ENCODE results near the gene KIAA1217.

Gene KIAA1217

GRCh38 chr10:24208661-24209431 is at the start of gene KIAA1217:
Gene KIAA1217, plus strand, starts transcription at chr10:24209138. Its CDS starts 56 bp downstream, at chr10:24209194.
- peak; percentile 73 for DNase-seq

GRCh38 chr10:24162206-24162985 is 46.5 kb upstream of the KIAA1217 start:
- DNase-seq: no peak

- no peak for DNase-seq
Measured at GRCh38 chr10:24163485-24163884, 45.5 kb upstream of the KIAA1217 start.

DNA sequence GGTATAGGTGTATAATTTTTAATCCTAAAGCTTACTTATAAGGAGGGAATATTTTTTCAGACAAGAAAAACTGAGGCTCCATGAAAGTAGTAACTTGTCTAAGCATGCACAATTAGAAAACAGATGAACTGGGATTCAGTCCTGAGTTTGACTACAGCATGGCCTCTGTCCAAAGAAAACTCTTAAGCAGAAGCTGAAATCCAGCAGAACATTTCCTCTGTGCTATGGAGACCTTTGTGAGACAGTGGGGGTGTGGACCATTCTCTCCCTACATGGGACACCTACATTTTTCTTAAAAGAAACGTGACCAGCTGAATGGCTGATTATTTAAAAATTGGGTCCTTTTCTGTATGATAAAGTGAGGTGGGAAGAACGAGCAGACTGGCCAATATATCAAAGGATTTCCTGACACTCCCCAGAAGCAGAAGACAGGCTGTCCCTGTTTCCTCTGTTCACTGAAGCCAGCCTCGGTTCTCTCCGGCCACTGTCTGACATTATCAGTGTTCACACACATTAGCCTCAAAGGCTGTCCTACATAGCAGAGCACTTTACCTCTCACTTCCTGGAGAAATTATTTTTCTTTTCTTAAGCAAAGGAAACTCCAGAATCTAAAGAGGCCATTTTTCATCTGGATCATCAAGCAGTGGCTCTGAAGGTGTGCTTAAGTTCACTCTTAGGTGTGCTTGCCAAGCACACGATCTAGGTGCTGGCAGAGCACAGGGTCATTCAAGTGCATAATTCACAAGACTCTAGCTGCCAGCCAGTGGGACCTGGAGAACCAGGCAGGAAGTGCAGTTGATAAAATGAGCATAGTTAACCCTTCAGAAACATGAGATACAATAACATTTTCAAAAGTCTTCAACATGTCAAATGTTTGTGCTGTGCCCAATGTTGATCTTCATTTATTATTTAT is 40.4 kb upstream of the KIAA1217 start:
- no peak for DNase-seq

DNA sequence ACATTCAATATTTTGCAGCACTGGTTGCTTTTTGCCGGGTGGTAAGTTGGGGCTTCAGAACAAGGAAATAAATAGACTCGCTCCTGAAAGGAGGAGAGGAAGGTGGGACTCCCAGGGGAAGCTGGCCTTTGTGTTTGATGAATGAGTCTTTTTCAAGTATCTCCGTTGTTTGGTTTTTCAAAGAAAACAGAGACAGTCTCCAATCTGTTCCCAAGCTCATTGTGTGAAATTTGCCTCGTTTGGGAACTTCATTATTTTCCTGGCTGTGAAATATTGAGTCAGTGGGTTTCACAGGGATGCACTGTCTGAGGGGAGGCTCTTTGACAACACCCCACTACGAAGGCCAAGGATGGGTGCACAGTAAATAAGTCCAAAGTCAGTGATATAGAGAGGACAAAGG is 38.7 kb upstream of the KIAA1217 start:
- DNase-seq: no peak

DNA sequence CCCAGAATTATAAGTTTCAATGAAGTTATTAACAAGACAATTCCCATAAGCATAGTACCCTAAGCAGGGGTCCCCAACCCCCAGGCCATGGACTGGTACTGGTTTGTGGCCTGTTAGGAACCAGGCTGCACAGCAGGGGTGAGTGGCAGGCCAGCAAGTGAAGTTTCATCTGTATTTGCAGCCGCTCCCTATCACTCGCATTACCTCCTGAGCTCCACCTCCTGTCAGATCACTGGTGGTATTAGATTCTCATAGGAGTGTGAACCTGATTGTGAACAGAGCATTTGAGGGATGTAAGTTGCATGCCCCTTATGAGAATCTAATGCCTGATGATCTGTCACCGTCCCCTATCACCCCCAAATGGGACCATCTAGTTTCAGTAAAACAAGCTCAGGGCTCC is 36.0 kb upstream of the KIAA1217 start:
- no peak for DNase-seq

- no peak for DNase-seq
Measured at GRCh38 chr10:24174014-24174413, 34.9 kb upstream of the KIAA1217 start.

- no peak for DNase-seq
Measured at GRCh38 chr10:24176658-24177057, 32.3 kb upstream of the KIAA1217 start.

GRCh38 chr10:24177636-24178035 is 31.3 kb upstream of the KIAA1217 start:
- no peak for DNase-seq

DNA sequence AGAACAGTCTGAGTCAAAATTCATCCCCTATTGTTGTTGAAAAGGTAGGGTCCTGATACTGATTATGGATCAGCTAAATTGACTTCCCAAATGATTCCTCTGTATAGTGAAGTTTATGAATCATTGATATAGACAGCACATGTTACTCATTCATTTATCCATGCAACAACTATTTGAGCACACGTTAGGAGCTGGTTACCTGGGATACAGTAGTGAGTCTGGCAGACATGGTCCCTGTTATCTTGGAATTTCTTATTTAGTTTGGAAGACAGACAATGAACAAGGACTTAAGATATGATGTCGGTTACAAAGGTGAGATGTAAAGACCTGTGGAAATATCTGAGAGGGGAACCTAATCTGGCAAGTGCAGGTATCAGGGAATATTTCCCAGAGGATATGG is 28.0 kb upstream of the KIAA1217 start:
- DNase-seq: no peak

- DNase-seq: no peak
Measured at GRCh38 chr10:24184455-24184854, 24.5 kb upstream of the KIAA1217 start.

GRCh38 chr10:24193330-24193729 is 15.6 kb upstream of the KIAA1217 start:
- DNase-seq: no peak

DNA sequence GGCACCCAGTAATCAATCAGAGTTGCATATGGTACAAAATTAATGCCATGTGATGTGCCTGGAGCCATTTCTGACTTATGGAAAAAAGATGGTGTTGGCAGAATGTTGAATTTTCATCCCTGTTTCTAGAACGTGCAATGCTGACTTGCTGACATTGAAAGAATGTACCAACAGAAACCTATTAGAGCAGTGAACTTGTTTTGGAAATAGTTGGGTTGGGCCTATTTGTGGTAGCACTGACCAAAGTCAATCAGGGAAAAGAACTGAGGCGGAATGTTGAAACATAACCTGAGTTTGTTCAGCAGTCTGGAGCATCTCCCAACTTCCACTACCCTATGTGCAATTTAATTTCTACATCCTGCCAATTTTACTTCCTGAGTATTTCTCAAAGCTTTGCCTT is 11.7 kb upstream of the KIAA1217 start:
- DNase-seq: no peak

DNA sequence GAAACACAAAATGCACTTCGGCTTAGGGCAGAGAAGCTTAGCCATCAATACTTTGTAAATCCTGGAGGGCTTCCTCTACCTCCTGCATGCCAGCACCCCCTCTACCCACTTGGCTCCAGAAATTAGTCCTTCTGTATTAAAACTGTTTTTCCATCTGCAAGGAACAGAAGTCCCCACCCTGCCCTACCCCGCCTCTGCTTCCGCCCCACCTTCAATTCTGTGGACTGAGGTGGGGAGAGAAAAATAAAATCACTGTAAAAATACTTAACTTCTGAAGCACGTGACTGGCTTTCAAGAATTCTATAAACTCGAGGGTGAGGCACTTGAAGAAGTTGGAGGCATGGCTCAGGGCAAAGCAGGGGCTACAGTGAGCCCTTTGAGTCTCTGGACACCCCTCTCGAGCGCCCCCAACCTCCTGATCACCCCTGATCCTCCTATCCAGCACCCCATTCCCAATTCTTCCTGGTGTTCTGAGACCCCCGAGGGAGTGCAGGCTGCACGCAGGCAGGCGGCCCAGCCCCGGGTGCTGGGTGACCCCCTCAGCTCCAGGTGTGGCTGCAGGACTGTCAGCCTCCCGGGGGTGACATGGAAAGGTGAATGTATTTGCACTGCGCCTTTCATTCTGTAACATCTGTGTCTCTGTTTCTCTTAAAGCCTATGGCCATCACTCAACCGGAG is 7.3 kb upstream of the KIAA1217 start:
- DNase-seq: no peak

DNA sequence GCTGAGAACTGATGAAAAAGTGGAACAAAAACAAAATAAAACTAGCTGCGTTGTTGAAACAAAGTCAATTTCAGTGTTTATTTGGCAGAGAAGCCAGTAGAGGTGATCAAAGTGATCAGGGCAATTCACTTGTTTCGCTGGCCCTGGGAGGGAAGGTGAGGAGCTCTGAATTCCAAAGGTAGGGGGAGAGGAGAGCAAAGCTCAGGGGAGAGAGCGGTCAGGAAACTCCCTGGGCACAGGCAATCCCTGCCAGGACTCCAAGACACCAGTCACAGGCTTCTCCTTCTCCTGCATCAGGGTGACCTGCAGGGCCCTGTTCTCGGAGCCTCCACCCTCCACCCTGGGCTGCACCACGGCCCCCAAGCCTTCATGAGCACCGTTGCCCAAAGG is 6.8 kb upstream of the KIAA1217 start:
- DNase-seq: no peak

GRCh38 chr10:24205821-24206220 is 3.1 kb upstream of the KIAA1217 start:
- no peak for DNase-seq

DNA sequence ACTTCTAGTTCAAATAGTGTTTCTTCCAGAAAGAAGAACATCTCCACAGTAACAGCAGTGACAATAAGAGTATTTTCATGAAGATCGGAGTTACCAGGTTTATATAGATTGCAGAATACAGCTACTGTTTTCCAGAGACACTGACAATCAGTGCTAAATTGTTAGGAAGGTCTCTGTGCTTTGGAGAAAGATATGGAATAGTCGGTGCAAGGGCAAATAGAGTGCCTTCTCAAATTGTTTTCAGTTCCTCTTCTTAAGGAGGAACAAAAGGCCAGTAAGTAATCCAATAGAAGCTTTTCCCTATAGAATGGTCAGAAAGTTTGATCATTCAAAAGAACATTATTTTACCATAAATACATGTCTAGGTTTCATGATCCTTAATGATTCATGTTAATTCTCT is 2.6 kb upstream of the KIAA1217 start:
- DNase-seq: no peak

- no peak for DNase-seq
Measured at GRCh38 chr10:24206926-24207325, 2.0 kb upstream of the KIAA1217 start.

DNA sequence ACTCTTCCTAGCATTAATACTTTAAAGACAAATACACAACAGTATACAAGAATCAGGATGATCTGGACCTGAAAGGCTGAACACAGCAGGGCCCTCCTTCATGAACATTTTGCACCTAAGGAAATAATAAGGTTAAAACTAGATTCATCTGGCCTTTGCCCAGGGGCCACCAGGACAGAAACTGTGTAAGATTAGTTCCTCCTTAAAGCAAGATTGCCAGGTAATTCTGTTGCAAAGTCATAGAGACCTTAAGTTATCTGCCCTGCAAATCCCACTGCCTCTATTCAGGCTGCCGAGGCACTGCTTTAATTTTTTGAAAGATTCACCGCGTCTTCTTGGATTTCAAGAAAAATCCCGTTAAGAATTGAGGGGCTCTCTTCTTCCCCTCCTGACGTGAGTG is 1.6 kb upstream of the KIAA1217 start:
- peak; percentile 43 for DNase-seq

DNA sequence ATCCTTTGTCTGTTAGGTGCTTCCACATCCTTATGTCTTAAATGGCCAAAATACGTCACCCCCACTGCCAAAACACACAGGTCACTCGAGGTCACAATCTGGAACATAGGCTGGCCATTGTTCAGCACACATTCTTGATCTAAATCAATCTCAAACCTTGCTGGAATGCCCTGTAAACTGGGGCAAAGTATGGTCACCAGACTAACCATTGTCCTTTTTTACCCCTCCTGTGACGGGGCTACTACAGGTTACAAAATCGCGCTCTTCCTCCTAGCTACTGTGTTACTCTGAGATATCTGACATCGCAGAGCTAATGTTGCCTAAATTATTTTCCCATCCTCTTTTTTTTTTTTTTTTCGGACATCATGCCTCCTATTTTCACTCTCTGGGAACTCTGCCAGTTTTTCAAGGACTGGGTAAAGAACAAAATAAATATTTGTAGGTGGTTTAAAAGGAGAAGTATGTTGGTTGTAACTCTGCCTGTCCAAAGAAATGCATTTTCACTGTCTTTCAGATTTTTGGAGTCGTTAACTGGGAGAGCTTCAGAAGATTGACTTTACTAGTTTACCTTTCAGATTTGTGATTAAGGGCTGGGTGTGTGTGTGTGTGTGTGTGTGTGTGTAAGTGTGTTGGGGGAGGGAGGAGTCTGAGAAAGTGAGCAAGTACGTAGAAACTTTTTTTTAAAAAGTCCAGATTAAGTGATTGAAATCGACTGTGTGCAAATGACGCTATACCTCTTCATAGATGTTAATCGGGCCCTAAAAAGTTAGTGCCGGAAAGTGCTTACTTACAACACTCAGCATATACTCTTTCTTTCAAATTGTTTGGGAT is 942 bp upstream of the KIAA1217 start:
- peak; percentile 94 for DNase-seq

DNA sequence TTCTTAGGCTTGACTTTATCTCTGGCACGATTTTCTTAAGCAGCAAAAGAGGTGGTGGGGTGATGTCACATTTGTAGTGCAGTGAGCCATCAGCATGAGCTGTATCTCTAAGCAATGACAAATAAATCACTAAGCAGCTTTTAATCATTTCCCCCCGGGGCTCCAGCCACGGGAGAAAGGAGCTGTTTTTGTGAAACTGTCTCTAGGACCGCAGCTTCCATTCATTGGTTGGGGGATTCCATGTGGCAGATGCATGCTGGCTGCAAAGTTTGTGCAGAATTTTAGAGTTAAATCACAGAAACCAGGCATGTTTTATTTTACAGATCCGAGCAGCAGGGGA is 464 bp downstream of the KIAA1217 start:
- peak; percentile 46 for DNase-seq

DNA sequence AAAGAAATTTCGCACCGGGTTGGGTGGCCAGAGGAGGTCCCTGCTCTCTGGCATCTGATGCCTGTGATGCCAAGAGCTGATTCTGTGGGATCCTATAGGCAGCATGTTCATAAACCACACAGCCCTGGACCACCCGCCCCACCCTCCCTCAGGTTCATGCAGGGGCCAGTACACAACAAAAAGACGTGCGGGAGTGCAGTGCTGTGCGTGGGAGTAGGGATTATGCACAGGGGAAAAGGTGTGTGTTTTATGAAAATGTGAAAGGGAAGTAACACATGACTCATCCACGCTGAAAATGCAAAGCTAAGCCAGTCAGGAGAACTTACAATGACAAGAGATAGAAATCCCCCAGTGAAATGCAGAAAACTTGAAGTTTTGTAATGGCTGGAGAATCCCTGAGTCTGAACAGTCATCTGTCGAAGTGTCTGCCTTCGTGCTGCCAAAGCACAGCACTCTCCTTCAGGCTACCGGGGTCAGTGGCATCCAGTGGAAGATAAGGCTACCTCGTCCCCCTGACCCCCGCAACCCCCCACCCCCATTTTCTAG is 1.1 kb downstream of the KIAA1217 start:
- DNase-seq: peak; percentile 65

Data from DMS53 (cell line).